GM12872 (cell line): ENCODE measurements around the gene CHAMP1.

Source experiments
- CTCF ChIP-seq: IDR thresholded peaks from 3 replicates; pipeline ENCODE4 v1.5.1; 2011; ENCODE audit warnings: low read depth, mild to moderate bottlenecking, low read length, moderate library complexity; ENCODE audit not compliant: insufficient read depth

The CHAMP1 gene

GRCh38 chr13:114303700-114304327 lies 10.5 kb upstream of the CHAMP1 start:
- no peak for TF ChIP-seq CTCF

DNA sequence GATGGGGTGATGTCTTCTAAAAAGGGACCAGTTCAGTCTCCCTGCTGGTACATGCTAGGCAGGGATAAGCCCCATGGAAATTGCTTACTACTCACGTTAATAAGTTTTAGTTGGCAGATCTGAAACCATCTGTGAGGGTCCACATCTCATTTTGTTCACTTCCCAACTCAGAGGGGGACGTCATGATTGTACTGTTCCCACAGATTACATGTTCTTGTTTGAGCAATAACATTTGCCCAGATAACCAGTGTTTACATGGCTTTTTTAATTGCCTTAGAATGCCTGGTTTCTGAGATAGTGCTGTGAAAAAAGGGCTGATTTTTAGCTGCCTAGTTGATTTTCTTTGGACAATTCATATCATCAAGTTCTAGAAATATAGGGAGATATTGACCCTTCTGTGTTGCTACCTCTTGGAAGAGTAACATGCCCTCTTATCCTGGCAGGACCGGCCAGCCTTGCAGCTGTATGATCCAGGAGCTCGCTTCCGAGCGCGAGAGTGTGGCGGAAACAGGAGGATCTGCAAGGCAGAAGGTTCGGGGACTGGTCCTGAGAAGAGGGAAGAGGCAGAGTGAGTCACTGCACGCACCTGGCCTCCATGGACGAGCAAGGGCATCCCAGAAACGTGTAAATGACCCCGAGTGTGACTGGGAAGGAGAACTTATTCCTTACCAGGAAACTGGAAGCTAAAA lies 9.8 kb upstream of the CHAMP1 start:
- no peak for TF ChIP-seq CTCF

DNA sequence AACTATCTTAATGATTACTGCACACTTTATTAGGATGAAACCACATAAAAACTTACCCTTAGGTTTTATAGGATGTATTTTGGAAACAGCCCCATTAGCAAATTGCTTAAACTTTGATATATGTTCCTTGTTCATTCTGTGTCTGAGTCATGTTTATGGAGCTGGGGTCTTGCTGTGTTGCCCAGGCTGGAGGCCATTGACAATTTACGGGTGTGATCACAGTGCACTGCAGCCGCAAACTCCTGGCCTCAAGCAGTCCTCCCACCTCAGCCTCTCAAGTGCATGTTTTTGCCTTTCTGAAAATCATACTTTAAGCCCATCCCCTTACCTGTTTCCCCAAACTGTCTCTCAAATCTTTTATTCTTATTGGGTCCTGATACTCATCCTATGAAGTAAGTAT lies 5.2 kb upstream of the CHAMP1 start:
- TF ChIP-seq CTCF, result no peak

DNA sequence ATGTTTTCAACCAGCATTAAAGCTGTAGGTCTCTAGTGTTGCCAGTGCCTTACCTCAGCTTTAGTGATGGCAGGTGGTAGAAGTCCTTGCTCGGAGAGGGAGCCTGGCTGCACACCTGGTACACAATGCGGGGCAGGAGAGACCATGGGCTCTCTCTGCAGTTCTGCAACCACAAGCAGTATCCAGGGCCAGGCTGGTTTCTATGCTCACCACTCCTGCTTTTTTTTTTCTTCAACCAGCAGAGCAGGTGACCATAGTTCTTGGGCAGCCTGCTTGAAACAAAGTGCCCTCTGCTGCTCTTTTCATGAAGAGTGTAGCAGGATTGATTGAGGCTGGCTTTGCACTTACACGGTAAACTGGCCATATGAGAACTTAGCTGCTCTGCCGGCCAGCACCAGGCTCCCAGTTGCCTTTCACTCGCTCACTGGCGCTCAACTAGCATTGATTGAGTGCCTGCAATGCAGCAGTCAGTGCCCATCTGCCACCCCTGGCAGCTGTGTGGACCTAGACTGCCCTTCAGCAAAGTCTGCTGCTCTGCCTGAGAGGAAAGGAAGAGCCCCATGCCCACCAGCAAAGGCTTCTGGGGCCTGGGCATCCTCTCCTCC lies 4.4 kb upstream of the CHAMP1 start:
- TF ChIP-seq CTCF, result no peak

DNA sequence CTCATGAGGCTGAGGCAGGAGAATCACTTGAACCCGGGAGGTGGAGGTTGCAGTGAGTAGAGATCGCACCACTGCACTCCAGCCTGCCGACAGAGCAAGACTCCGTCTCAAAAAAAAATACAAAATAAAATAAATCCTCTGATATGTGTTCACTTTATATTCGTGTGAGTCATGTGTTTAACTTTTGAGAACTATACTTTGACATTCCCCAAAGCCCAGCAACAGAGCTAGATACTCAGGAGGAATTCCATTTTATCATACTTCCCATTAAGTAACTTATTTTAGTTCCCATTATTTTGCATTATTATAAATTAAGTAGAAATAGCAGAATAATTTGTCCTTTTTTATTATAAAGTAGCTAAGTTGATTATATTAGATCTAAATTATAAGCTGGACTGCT lies 3.3 kb upstream of the CHAMP1 start:
- no peak for TF ChIP-seq CTCF

DNA sequence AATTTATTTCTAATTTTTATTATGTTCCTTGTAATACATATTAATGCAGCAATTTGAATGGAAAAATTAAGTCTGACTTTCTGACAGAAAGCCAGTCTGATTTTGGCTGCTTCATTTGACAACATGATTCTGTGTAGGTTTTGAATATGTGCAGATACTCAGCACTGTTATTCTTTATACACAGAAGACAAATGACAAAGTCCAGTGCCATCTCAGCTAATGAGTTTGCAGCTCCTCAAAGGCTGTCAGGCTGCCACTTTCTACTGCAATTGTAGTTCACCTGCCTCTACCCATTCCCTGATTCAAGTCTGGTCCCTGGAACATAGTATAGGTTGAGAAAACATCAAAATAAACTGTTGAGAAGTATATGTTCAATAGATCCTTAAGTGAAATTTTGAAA lies 2.9 kb upstream of the CHAMP1 start:
- TF ChIP-seq CTCF, result no peak

DNA sequence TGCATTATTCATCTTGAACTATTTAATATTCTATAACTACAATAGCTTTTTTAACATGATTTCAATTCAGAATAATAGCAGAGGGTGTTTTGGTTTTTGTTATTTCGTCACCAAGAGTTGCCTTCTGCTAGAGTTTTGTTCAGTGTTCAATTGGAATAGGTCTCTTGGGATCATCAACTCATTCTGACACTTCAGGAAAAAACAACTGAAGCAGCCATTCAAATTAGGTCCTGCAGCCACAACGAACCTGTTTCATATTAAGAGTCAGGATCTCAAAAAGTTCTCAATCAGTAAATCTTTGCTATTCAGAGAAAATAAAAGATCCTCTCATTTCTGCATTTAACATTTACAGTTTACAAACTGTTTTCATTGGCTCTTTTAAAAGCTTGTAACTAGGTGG lies 2.4 kb upstream of the CHAMP1 start:
- TF ChIP-seq CTCF, result no peak
